Mesendoderm (in vitro differentiated cells): Measurements from ENCODE around the gene FLCN.

Source experiments
- DNase-seq: peaks from one replicate; pipeline ENCODE4 v3.0.0; 2013
- H2AK5ac ChIP-seq: 2 replicates; pipeline ENCODE4 v1.6.1; 2013; ENCODE audit warnings: low read length, inconsistent platforms
- H2BK120ac ChIP-seq: 2 replicates; pipeline ENCODE4 v1.6.1; 2013; ENCODE audit warnings: low read depth, mild to moderate bottlenecking, low read length, moderate library complexity, mixed read lengths
- H2BK15ac ChIP-seq: replicated peaks from 2 replicates; pipeline ENCODE4 v1.6.1; 2013; ENCODE audit warnings: low read depth, mild to moderate bottlenecking, moderate library complexity
- H2BK5ac ChIP-seq: 2 replicates; pipeline ENCODE4 v1.6.1; 2013; ENCODE audit warnings: low read length, inconsistent platforms
- H3K18ac ChIP-seq: 2 replicates; pipeline ENCODE4 v1.6.1; 2013; ENCODE audit warnings: mild to moderate bottlenecking, low read length, mixed read lengths
- H3K23ac ChIP-seq: one replicate; pipeline ENCODE4 v1.6.1; 2013; ENCODE audit warnings: low read length
- H3K27ac ChIP-seq: 2 replicates; pipeline ENCODE4 v1.5.1; 2013; ENCODE audit warnings: low read depth, mild to moderate bottlenecking, inconsistent platforms, low read length, moderate library complexity
- H3K27me3 ChIP-seq: 2 replicates; pipeline ENCODE4 v1.6.1; 2013; ENCODE audit warnings: low read length, control low read depth, mild to moderate bottlenecking, inconsistent platforms; ENCODE audit not compliant: insufficient read depth, poor library complexity
- H3K36me3 ChIP-seq: 2 replicates; pipeline ENCODE4 v1.6.1; 2013; ENCODE audit warnings: low read length, inconsistent platforms; ENCODE audit not compliant: control insufficient read depth, insufficient read depth
- H3K4ac ChIP-seq: one replicate; pipeline ENCODE4 v1.6.1; 2013; ENCODE audit warnings: low read depth, mild to moderate bottlenecking, low read length, moderate library complexity
- H3K4me1 ChIP-seq: 2 replicates; pipeline ENCODE4 v1.6.1; 2013; ENCODE audit warnings: low read depth, low read length, inconsistent platforms; ENCODE audit not compliant: control insufficient read depth
- H3K4me2 ChIP-seq: 2 replicates; pipeline ENCODE4 v1.6.1; 2013; ENCODE audit warnings: low read length
- H3K4me3 ChIP-seq: 2 replicates; pipeline ENCODE4 v1.5.1; 2013; ENCODE audit warnings: mild to moderate bottlenecking, low read length
- H3K56ac ChIP-seq: one replicate; pipeline ENCODE4 v1.6.1; 2013; ENCODE audit warnings: low read length
- H3K79me1 ChIP-seq: 2 replicates; pipeline ENCODE4 v1.6.1; 2013; ENCODE audit warnings: low read length, inconsistent platforms
- H3K79me2 ChIP-seq: 2 replicates; pipeline ENCODE4 v1.6.1; 2013; ENCODE audit warnings: mild to moderate bottlenecking, low read length; ENCODE audit not compliant: control insufficient read depth, insufficient read depth
- H3K9ac ChIP-seq: 2 replicates; pipeline ENCODE4 v1.6.1; 2013; ENCODE audit warnings: low read length, inconsistent platforms
- H4K5ac ChIP-seq: one replicate; pipeline ENCODE4 v1.6.1; 2013; ENCODE audit warnings: low read length
- H4K8ac ChIP-seq: one replicate; pipeline ENCODE4 v1.6.1; 2013; ENCODE audit warnings: low read depth, mild to moderate bottlenecking, control low read depth, low read length, moderate library complexity
- WGBS: extraction: QIAGEN DNeasy Blood & Tissue Kit; methylation state at CpG from one replicate; pipeline ENCODE4 v1.1.7; 2013; ENCODE audit warnings: low lambda C conversion rate, missing lambda C conversion rate; ENCODE audit not compliant: insufficient coverage; ENCODE audit errors: extremely low coverage; 5-methylcytosine and 5-hydroxymethylcytosine counted together

FLCN gene

DNA sequence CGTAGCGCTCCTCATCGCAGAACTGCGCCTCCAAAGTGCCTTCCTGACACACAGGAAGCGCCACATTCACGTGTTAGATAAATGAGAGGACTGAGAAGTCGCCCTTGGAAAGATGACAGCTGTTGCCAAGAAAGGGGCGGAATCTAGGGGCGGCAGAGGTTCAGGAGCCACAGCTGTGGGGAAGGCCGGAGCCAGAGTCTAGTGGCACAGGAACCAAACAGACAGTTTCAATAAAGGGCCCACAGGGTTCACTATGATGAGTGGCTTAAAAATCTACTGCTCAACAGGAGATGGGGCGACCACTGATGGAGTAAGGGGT is 4.7 kb downstream of the FLCN start:
- Histone ChIP-seq H2BK120ac (no peak overlapping the region), H3K4me1 (peaks cover 8% of the 10 kb centered on the region), H3K4me3 (no peak overlapping the region), H3K4ac (no peak overlapping the region), H3K27ac (no peak overlapping the region), H2BK15ac (no peak overlapping the region), H3K56ac (no peak overlapping the region), H3K27me3 (no peaks in the 10 kb centered on the region), H3K9ac (no peak overlapping the region), H4K8ac (no peak overlapping the region), H3K36me3 (peaks cover 4% of the 10 kb centered on the region), H3K4me2 (no peak overlapping the region), H3K79me2 (peaks cover 13% of the 10 kb centered on the region), H4K5ac (no peak overlapping the region), H2BK5ac (no peak overlapping the region), H3K18ac (no peak overlapping the region), H3K23ac (no peak overlapping the region), H2AK5ac (no peak overlapping the region), H3K79me1 (peaks cover 13% of the 10 kb centered on the region)
- no peak for DNase-seq
- no CpG with 5 or more reads among the region's 11 CpGs for WGBS

DNA sequence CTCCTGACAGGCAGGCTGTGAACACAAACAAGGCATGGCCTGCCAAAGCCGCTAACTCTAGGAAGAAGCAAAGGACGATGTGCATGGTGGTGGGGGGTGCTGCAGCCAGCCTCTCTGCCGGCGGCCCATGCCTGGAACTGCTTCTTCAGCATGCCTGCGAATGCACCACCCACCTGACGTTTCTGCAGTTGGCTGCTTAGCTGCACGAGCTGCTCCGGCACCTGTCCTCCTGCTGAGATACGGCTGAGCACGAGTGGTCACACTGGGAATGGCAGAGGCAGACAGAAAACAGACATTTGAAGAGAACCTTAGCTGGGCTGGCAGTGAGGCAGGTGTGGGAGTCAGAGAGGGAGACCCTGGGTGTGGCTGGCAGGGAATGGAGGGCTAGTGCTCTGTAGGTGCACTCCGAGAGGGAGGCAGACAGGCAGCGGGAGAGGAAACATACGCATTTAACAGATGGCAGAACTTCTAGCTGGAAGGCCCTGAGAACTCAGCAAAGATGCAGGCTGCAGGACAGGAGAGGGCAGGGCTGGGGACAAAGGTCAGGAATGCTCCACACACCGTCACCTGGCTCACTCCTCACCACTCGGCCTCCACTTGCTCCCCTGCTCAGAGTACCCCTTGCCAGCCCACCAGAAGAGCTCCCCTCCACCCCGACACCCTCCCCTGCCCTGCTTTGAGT is 5.2 kb downstream of the FLCN start:
- no peak overlapping the region for H2AK5ac ChIP-seq
- WGBS, result no CpG with 5 or more reads among the region's 16 CpGs
- no peaks in the 10 kb centered on the region for H3K27me3 ChIP-seq
- no peak for DNase-seq
- no peak overlapping the region for H2BK120ac ChIP-seq
- H3K27ac ChIP-seq, result no peak overlapping the region
- peaks cover 13% of the 10 kb centered on the region for H3K79me2 ChIP-seq
- H3K36me3 ChIP-seq, result peaks cover 5% of the 10 kb centered on the region
- no peak overlapping the region for H3K56ac ChIP-seq
- no peak overlapping the region for H2BK15ac ChIP-seq
- H3K79me1 ChIP-seq, result peaks cover 13% of the 10 kb centered on the region
- H3K18ac ChIP-seq, result no peak overlapping the region
- H2BK5ac ChIP-seq, result no peak overlapping the region
- peaks cover 8% of the 10 kb centered on the region for H3K4me1 ChIP-seq
- H4K5ac ChIP-seq, result no peak overlapping the region
- no peak overlapping the region for H3K4me3 ChIP-seq
- H3K4ac ChIP-seq, result no peak overlapping the region
- H3K9ac ChIP-seq, result no peak overlapping the region
- no peak overlapping the region for H3K23ac ChIP-seq
- no peak overlapping the region for H4K8ac ChIP-seq
- H3K4me2 ChIP-seq, result no peak overlapping the region

DNA sequence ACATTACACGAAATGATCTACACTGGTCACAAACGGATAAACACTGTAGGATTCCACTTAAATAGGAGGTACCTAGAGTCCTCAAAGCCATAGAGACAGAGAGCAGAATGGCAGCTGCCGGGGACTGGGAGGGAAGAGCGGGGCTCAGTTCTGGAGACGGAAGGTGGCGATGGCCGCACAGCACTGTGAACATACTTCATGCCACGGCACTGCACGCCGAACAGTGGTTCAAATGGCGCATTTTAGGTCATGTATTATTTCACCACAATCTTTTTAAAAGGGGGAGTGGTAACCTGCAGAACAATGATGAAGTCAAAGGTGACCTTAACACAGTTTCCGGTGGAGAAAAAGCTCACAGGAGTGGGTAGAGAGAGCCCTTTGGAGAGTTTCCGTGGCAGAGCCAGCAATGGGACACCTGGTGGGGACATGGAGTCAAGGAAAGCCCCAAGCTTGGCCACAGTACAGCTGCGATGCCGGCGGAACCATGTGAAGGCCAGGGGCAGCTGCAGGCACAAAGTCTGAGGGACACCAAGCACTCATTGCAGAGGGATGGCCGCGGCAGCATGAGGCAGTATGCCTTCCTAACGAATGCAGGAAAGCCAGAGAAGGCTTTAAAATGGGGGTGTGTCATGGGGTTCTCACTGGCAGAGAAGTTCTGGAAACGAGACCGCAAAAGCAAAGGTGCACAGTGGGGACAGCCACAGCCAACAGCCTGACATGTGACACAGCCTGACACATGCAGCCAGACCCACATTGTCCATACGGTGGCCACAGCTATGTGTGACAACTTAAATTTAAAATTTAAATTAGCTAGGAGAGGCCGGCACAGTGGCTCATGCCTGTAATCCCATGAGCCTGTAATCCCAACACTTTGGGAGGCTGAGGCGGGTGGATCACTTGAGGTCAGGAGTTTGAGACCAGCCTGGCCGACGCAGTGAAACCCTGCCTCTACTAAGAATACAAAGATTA is 7.3 kb downstream of the FLCN start:
- DNase-seq, result no peak
- WGBS, result no CpG with 5 or more reads among the region's 26 CpGs
- Histone ChIP-seq H2AK5ac (no peak overlapping the region), H3K4ac (no peak overlapping the region), H2BK120ac (no peak overlapping the region), H3K18ac (no peak overlapping the region), H3K23ac (no peak overlapping the region), H2BK5ac (no peak overlapping the region), H3K27me3 (no peaks in the 10 kb centered on the region), H3K36me3 (peaks cover 14% of the 10 kb centered on the region), H3K4me1 (no peaks in the 10 kb centered on the region), H2BK15ac (no peak overlapping the region), H3K27ac (no peak overlapping the region), H3K4me3 (no peak overlapping the region), H3K79me2 (no peaks in the 10 kb centered on the region), H3K56ac (no peak overlapping the region), H4K8ac (no peak overlapping the region), H4K5ac (no peak overlapping the region), H3K4me2 (no peak overlapping the region), H3K9ac (no peak overlapping the region), H3K79me1 (peaks cover 2% of the 10 kb centered on the region)

DNA sequence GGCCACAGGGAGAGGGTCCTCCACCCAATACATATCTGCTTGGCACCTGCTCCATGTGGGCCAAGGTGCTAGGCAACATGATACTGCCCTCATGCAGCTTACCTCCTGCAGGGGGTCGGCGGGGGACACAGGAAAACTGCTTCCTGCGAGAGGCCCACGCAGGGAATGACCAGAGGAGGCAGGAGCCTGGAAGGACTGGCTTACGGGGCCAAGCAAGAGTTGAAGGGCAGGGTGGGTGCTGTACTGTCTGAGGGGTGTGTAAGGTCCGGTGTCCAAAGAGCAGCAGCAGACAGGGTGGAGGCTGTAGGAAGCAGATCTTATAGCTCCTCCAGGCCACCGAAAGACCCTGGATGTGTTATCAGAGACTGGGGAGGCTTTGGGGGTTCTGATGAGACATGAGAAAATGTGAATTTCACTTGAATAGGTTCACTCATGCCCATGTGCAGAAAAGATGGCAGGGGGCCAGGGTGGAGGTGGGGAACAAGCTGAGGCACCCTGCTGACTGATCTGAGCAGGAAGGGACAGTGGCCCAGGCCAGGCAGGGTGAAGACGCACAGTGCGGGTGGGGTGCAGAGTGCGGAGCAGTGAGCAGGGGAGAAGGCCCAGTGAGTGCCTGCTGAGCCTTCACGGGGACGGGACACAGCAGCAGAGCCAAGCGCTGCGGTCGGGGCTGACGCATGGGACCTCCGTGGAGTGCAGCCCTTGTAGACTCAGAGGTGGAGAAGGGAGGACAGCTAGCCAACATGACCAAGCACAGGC is 8.3 kb downstream of the FLCN start:
- Histone ChIP-seq H3K79me1 (peaks cover 2% of the 10 kb centered on the region), H3K18ac (no peak overlapping the region), H2BK120ac (no peak overlapping the region), H3K23ac (no peak overlapping the region), H3K27ac (no peak overlapping the region), H3K27me3 (no peaks in the 10 kb centered on the region), H4K8ac (no peak overlapping the region), H2BK15ac (no peak overlapping the region), H3K4me2 (no peak overlapping the region), H4K5ac (no peak overlapping the region), H3K4me1 (no peaks in the 10 kb centered on the region), H3K9ac (no peak overlapping the region), H2AK5ac (no peak overlapping the region), H3K79me2 (no peaks in the 10 kb centered on the region), H3K4me3 (no peak overlapping the region), H3K36me3 (peaks cover 16% of the 10 kb centered on the region), H3K56ac (no peak overlapping the region), H2BK5ac (no peak overlapping the region), H3K4ac (no peak overlapping the region)
- WGBS, result no CpG with 5 or more reads among the region's 17 CpGs
- no peak for DNase-seq

DNA sequence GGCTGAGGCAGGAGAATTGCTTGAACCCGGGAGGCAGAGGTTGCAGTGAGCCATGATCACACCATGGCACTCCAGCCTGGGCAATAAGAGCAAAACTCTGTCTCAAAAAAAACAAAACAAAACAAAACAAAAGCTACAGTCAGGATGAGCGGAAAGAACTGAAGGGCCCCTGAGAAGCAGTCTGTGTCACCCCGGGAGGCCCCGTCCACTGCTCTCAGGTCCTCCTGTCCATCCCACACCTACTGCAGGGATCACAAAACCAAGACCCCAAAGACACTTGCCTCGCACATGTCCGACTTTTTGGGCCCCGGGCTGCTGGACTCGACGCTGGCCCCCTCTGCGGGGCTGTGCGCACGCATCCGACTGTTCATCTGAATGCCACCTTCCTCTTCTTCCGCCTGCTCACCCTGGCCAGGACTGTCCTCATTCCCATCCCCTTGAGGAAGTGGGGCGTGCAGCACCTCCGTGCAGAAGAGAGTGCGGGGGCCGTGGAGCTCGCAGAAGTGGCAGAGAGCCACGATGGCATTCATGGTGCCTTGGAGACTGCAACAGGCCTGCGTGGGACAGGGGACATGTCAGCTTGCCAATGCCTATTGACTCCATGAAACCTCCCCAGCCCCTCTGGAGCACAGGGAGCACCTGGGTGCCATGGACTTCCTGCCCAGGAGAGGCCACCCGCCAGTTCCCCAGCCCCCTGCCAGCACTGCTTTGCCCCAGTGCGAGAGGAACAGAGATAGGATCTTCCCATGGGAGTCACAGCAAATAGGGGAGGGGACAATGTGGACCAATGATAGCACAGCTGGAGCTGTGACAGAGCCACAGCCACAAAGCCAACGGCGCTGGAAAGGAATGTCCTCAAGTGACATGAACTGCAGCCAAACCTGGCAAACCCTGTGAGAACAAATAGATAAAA is 9.1 kb downstream of the FLCN start:
- Histone ChIP-seq H2AK5ac (no peak overlapping the region), H3K23ac (no peak overlapping the region), H3K18ac (no peak overlapping the region), H2BK120ac (no peak overlapping the region), H3K4me1 (no peaks in the 10 kb centered on the region), H3K27ac (no peak overlapping the region), H3K79me1 (peaks cover 2% of the 10 kb centered on the region), H3K27me3 (no peaks in the 10 kb centered on the region), H4K5ac (no peak overlapping the region), H3K56ac (no peak overlapping the region), H3K4ac (no peak overlapping the region), H2BK15ac (no peak overlapping the region), H3K4me3 (no peak overlapping the region), H3K4me2 (no peak overlapping the region), H3K9ac (no peak overlapping the region), H4K8ac (no peak overlapping the region), H2BK5ac (no peak overlapping the region), H3K79me2 (no peaks in the 10 kb centered on the region), H3K36me3 (peaks cover 18% of the 10 kb centered on the region)
- DNase-seq, result no peak
- no CpG with 5 or more reads among the region's 25 CpGs for WGBS
